GM19043 (cell line): ENCODE measurements around the gene PRPH.
A peak's percentile ranks its signal among the peaks of the same experiment; 100 is the strongest.
"Not testable (repeated sequence)": the region's sequence is repeated elsewhere in the genome, so short reads cannot be mapped to it uniquely, and the experiment has no call there.

Source experiments
- ATAC-seq: cut with Tn5 transposase; IDR thresholded peaks from one replicate; pipeline ENCODE4 v1.9.1; 2021; ENCODE audit warnings: low read depth; ENCODE audit not compliant: unreplicated experiment

PRPH gene

GRCh38 chr12:49331380-49332222, 36.7 kb downstream of the PRPH start:
- no peak for ATAC-seq

DNA sequence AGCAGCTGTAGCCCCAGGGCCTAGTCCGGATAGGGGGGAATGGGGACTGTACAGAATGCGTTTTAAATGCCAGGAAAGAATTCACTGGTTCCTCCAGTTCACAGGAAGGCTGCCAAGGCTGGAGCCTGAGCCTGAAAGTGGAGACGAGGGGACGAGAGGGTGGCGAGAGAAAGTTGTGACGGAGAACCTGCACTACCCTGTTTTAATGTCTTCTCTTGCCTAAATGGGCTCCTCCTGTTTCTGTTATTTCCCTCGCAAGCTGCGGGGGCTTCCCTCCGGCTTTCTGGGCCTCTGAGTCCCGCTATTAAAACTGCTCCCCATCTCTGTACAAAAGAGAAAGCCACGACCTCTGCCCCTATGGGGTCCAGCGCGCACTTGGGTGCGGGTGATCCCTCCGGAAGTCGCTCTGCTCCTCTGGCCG, 37.5 kb downstream of the PRPH start:
- ATAC-seq = no peak

GRCh38 chr12:49332891-49333371, 38.0 kb downstream of the PRPH start:
- no peak for ATAC-seq

DNA sequence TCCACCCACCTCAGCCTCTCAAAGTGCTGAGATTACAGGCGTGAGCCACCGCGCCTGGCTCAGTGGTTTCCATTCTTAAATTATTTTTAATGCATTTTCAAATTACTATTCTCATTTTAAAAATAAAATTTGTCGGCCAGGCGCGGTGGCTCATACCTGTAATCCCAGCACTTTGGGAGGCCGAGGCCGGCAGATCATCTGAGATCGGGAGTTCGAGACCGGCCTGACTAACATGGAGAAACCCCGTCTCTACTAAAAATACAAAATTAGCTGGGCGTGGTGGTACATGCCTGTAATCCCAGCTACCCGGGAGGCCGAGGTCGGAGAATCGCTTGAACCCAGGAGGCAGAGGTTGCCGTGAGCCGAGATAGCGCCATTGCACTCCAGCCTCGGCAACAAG, 38.8 kb downstream of the PRPH start:
- not testable (repeated sequence) for ATAC-seq

- ATAC-seq = no peak
These were observed 39.3 kb downstream of the PRPH start for GRCh38 chr12:49334226-49334625.

DNA sequence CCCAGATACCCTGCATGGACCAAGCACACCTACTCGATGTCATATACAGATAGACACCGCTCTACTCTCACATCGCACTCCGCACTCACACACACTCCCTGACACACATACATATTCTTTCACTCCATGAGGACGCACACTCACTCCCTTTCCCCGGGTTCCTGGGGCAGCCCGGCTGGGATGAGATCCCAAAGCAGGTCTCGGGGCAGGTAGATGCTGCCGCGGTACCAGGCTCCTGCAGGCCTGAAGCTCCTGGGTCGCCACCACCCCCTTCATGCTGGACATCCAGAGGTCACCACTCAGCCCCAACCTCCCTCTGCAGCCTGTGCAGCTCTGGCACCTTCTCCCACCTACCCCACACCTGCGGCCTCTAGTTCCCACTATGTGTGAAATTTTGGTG, 39.7 kb downstream of the PRPH start:
- ATAC-seq = no peak

GRCh38 chr12:49335118-49335954, 40.4 kb downstream of the PRPH start:
- no peak for ATAC-seq

DNA sequence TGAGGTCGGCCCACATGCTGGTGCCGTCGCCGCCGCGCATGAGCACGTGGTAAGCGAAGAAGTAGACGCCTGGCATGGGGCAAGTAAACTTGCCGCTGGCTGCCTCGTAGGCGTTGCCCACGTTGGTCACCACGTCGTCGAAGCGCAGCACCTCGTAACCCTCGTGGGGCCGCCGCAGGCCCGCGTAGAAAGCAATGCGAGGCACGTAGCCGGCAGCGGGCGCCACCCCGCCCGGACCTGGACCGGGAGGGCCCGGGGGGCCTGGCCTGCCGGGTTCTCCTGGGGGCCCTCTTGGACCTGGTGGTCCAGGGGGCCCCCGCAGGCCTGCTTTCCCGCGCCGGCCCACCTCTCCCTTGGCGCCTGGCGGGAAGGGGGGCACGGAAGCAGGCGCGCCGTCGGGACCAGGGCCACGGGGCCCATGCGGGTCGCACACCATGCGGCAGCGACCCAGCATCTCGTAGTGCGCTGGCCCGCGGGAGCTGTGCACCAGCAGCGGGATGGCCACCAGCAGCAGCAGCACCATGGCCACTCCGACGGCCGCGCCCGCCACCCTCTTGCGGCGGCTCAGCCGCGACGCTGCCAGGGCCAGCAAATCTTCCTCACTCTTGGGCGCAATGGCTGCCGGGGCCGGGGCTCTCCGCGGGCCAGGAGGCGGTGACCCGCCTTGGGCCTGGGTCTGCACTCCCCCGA, 41.2 kb downstream of the PRPH start:
- ATAC-seq = no peak

DNA sequence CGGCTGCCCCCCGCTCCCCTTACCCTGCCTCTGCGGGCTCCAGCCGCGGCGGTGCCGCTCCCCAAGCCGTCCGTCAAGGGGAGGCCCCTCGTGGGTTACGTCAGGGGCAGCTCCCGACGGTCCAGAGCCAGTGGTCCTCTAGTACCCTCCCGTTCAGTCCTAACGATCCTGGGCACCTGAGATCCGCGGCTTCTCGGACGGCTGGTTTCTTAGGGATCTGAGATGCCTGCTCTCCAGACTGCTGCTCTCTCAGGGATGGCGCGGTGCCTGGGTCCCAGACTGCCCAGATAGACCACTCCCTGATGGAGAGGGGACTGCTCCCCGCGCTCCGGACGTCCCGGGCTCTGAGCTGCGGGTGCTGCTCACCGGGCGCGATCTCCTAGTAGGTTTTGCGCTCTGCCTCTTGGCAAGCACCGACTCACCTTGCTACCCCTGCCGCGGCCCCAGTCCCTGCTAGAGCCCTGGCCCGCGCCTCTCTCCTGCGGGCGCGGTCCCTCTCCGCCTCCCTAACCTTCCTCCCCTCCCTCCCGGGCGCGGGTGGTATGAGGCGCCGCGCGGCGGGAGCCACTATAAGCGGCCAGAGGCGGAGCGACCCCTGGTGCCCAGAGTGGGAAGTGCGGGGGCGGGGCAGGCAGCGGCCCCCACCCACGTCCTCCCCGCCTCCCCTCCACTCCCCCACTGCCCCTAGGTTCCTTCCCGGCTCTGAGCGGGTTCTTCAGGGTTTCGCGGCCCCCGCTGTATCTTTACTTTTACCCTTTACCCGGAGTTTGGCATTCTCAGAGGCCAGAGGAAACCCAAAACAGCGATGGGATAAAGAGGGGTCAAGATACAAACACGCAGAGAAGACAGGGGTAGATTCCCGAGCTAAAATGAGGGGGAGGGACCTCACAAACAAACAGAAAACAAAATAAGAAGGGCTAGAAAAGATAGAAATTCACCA, 42.0 kb downstream of the PRPH start, which contains the start of gene C1QL4:
Gene C1QL4, minus strand, starts transcription at position 544 of the 940 bp plus-strand sequence. CDS start 711 bp downstream, outside the sequence.
- peak; percentile 72 for ATAC-seq

DNA sequence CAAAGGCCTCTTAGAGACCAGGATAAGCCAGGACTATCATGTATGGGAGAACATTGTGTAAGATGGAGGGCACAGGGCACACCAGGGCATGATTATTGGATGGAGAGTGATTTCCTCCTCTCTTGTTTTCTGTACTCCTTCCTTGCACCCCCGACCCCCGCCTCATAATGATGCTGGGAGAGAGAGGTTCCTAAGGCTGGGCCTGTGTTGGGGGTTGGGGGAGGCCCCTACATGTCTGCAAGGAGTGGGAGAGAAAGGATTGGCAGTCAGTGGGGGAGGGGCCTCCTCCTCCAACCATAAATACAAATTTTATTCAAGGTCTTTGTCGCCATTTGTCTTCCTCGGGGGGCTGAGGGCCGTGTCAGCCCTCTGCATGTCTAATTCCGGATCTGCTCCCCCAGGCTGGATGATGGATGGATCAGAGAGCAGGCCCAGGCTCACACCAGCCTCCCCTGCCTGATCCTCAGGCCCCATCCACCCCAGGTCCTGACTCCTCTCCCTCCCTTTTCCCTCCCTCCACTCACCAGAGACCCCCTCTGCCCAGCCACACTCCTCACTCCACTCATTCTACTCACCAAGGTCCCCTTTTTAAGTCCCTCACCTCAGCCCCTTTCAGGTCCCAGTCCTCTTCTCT, 44.0 kb downstream of the PRPH start:
- no peak for ATAC-seq

DNA sequence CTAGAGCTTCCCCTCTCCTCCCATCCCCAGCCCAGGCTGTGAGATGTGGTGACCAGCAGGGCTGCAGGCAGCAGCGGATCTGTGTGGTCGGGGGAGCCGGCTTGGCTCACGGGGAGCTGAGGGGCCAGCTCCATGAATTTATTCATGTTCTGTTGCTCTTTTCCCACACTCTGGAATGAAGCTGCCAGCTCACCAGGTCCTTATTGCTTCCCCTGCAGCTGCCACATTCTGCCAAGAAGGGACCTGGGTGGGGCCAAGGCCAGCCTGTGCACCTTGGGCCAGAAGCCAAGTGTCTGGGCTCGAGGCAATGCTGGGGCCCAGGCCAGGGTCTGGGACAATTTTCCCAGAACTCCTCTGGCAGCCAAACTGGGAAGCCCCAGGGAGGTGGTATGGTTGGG, 44.5 kb downstream of the PRPH start:
- ATAC-seq = no peak

GRCh38 chr12:49340095-49340870, 45.3 kb downstream of the PRPH start:
- ATAC-seq = no peak

DNA sequence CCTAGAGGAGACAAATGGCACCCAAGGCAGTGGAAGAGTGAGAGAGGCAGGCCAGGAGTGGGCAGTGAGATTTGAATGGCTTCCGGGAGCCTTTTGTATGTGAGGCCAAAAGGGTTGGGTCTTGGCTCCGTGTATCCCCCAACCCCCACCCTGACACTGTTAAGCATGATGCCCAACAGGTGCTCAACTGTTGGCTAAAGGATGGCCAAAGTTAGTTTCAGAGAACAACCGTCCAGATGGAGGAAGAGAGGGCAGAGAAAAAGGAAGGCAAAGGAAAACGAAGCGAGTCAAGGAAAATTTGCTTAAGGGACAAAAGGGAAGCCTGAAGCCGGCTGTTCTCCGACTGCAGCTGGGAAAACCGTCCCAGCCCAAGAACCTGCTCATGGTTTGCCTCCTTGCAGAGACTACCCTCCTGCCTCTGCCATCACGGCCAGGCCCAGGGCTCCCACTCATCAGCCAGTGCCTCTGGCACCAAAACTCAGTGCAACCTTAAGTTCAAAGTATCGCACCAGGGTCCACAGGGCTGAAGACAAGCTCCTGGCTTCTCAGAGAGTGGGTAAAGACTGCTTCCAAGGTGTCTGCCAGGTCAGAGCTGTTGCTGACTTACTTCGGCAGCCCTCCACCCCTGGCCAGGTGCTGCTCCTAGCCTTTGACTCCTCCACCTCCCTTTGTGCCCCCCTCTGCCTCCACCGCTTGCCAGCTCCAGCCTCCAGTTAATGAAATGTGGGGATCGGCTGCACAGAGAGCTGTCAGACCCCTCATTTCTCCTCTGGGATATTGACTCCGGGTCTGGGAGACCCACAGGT, 46.2 kb downstream of the PRPH start:
- ATAC-seq = no peak

- no peak for ATAC-seq
These were observed 46.8 kb downstream of the PRPH start for GRCh38 chr12:49341777-49342065.

DNA sequence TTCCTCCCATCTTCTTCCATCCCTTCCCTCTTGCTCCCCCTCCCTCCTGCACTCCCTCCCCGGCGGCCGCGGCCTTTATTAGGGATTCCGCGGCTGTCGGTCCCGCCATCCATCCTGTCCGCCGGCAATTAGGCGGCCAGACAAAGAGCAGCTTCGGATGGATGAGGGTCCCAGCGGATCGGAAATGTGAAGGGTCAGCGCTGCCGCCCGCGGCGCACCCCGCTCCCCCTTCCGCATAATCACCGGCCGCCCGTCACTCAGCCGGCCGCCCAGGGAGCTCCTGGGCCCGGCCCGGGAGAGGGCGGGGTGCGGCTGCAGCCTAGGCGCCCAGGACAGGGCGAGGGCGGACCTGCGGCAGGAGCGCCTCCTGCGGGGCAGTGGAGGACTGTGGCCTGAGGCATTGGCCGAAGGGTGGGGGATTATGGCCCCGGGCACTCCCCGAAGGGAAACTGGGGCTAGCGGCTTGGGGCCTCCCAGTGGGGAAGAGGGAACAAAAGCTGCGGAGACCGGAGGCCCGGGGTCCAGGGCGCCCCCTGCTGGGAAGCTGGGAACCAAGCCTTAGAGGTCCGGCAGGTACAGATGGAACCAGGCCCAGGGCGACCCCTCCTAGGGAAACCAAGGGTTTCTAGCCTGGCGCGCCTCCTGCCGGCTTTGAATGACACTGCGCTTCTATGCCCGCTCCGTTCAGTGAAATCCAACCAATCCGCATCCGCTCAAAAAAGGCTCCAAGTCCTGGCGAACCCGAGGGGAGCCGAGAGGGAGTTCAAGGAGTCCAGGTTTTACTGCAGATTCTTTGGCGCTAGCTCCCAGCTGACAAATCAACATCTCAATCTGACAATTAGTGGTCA, 47.3 kb downstream of the PRPH start:
- ATAC-seq = peak; percentile 61

GRCh38 chr12:49342914-49343731, 48.2 kb downstream of the PRPH start:
- ATAC-seq = no peak
